H7 (cell line): ENCODE data around the gene ZEB2. TPM values are rescaled to one million over a fixed set of nuclear protein-coding genes. Genes with fewer than 3 reads are reported as not detected.

Source experiments
- DNase-seq: peaks from one replicate; pipeline ENCODE4 v3.0.0; 2012
- H3K27me3 ChIP-seq: 2 replicates; pipeline ENCODE4 v1.6.0; 2011; ENCODE audit warnings: mild to moderate bottlenecking, low read length; ENCODE audit not compliant: control insufficient read depth, insufficient read depth
- H3K36me3 ChIP-seq: replicated peaks from 2 replicates; pipeline ENCODE4 v1.5.1; 2011; ENCODE audit warnings: low read length; ENCODE audit not compliant: control insufficient read depth, insufficient read depth
- H3K4me3 ChIP-seq: 2 replicates; pipeline ENCODE4 v1.5.1; 2011; ENCODE audit warnings: low read depth, mild to moderate bottlenecking, control low read depth, low read length, moderate library complexity; ENCODE audit not compliant: insufficient read depth
- total RNA-seq: library from RNA; depleted of rRNA; stranded (reverse); fragments of >200 nt; shearing (Covaris generic); gene quantifications from 2 replicates; pipeline ENCODE4 v1.2.3, GENCODE V29; 2014

Gene ZEB2
- total RNA-seq, 1 experiment from 2014 or later: 6.3 TPM

GRCh38 chr2:144480285-144480684, 39.6 kb downstream of the ZEB2 start:
- Histone ChIP-seq H3K36me3 (no peaks in the 10 kb centered on the region), H3K27me3 (no peaks in the 10 kb centered on the region), H3K4me3 (no peak overlapping the region)
- DNase-seq: no peak

GRCh38 chr2:144479659-144480058, 40.3 kb downstream of the ZEB2 start:
- H3K36me3 ChIP-seq: no peaks in the 10 kb centered on the region
- H3K4me3 ChIP-seq: no peak overlapping the region
- H3K27me3 ChIP-seq: no peaks in the 10 kb centered on the region
- no peak for DNase-seq

- no peaks in the 10 kb centered on the region for H3K27me3 ChIP-seq
- no peaks in the 10 kb centered on the region for H3K36me3 ChIP-seq
- no peak overlapping the region for H3K4me3 ChIP-seq
- no peak for DNase-seq
These were observed 40.8 kb downstream of the ZEB2 start for GRCh38 chr2:144479138-144479537.

DNA sequence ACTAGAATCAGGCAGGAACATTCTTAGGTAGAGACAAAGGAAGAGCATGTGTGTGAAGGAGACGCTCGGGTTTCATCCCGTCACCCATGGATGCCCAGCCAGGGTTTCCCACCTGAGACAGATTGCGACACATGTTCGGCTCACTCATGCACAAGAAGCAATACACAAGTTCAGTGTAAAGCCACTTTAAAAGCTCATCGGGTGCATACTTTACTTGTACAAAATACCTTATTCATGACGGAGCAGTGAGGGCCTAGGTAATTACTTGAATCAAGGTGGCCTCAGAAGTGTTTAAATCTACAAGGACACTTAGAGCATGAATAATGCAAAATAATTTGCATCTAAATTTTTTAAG, 42.0 kb downstream of the ZEB2 start:
- no peak for DNase-seq
- H3K27me3 ChIP-seq: no peaks in the 10 kb centered on the region

GRCh38 chr2:144477281-144477956, 42.5 kb downstream of the ZEB2 start:
- Histone ChIP-seq H3K4me3 (no peak overlapping the region), H3K36me3 (no peaks in the 10 kb centered on the region), H3K27me3 (no peaks in the 10 kb centered on the region)
- DNase-seq: no peak

More for the DNA sequence above, 42.0 kb downstream of the ZEB2 start:
- H3K4me3 ChIP-seq: no peak overlapping the region
- no peaks in the 10 kb centered on the region for H3K36me3 ChIP-seq

DNA sequence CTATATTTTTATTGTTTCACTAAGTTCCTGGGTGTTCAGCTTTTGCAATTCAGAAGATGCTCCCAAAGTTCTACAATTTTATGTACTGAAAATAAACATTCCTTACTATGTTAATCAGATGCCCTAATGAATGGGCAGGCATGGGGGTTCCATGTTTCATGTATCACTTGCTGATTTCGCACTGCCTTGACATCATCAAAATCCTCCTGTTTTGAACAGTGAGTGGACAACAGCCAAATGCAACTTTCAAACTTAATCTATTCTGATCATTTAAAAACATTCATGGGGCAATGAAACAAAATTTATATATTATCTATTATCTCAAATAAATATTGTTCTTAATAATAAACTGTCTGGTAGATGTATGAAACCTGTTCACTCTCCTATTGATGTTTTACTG, 43.2 kb downstream of the ZEB2 start:
- H3K27me3 ChIP-seq: no peaks in the 10 kb centered on the region
- no peak overlapping the region for H3K4me3 ChIP-seq
- no peak for DNase-seq
- no peaks in the 10 kb centered on the region for H3K36me3 ChIP-seq

- DNase-seq: no peak
- Histone ChIP-seq H3K4me3 (no peak overlapping the region), H3K36me3 (no peaks in the 10 kb centered on the region), H3K27me3 (no peaks in the 10 kb centered on the region)
These were observed 44.2 kb downstream of the ZEB2 start for GRCh38 chr2:144475569-144476275.

GRCh38 chr2:144475044-144475443, 44.9 kb downstream of the ZEB2 start:
- Histone ChIP-seq H3K36me3 (no peaks in the 10 kb centered on the region), H3K4me3 (no peak overlapping the region)
- no peak for DNase-seq

GRCh38 chr2:144474017-144474416, 45.9 kb downstream of the ZEB2 start:
- Histone ChIP-seq H3K4me3 (no peak overlapping the region), H3K36me3 (no peaks in the 10 kb centered on the region), H3K27me3 (no peaks in the 10 kb centered on the region)
- no peak for DNase-seq

More at GRCh38 chr2:144475044-144475443, 44.9 kb downstream of the ZEB2 start:
- no peaks in the 10 kb centered on the region for H3K27me3 ChIP-seq

- H3K36me3 ChIP-seq: no peaks in the 10 kb centered on the region
- H3K27me3 ChIP-seq: no peaks in the 10 kb centered on the region
- DNase-seq: no peak
- H3K4me3 ChIP-seq: no peak overlapping the region
These were observed 47.0 kb downstream of the ZEB2 start for GRCh38 chr2:144472911-144473310.

- no peaks in the 10 kb centered on the region for H3K36me3 ChIP-seq
- no peaks in the 10 kb centered on the region for H3K27me3 ChIP-seq
- H3K4me3 ChIP-seq: no peak overlapping the region
- no peak for DNase-seq
These were observed 47.9 kb downstream of the ZEB2 start for GRCh38 chr2:144472046-144472412.

DNA sequence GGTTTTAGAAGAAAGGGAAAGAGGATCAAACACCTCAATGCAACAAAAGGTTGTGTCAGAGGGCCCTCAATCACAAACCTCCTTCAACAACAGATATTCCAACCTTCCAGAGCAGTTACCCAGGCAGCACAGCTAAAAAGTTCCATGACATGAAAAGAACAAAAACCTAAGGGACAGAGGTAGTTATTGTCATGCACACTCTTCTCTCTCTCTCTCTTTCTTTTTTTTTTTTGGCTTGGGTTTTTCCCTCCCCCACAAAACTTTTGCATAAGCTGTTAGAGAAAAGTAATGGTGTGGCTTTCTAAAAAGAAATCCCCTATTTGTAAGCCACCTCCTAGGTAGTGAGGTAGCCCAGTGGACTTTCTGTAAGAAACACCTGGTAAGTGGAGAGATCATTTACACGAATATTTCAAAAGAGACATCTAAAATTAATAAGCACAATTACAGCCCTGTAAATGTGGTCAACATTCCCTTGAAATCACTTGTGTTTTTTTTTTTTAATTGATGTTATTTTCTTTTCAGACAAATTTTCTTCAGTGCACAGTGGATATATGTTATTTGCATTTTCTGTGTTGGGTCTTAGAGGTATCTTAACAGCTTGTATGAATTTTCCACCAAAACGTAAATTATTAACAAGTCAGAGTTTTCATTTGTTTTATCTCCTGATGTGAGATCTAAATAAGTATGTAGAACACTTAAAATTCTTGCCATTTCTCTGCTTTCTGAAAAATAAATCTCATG, 48.4 kb downstream of the ZEB2 start:
- no peaks in the 10 kb centered on the region for H3K27me3 ChIP-seq
- no peak for DNase-seq
- no peak overlapping the region for H3K4me3 ChIP-seq
- H3K36me3 ChIP-seq: no peaks in the 10 kb centered on the region

GRCh38 chr2:144470816-144471215, 49.1 kb downstream of the ZEB2 start:
- Histone ChIP-seq H3K27me3 (no peaks in the 10 kb centered on the region), H3K4me3 (no peak overlapping the region), H3K36me3 (no peaks in the 10 kb centered on the region)
- no peak for DNase-seq

GRCh38 chr2:144470334-144470733, 49.6 kb downstream of the ZEB2 start:
- Histone ChIP-seq H3K27me3 (no peaks in the 10 kb centered on the region), H3K4me3 (no peak overlapping the region), H3K36me3 (no peaks in the 10 kb centered on the region)
- no peak for DNase-seq

GRCh38 chr2:144469798-144470197, 50.1 kb downstream of the ZEB2 start:
- H3K27me3 ChIP-seq: no peaks in the 10 kb centered on the region
- no peaks in the 10 kb centered on the region for H3K36me3 ChIP-seq
- no peak overlapping the region for H3K4me3 ChIP-seq
- no peak for DNase-seq
